Stomach (tissue), 9 donors: ENCODE measurements around the gene SORCS3. TPM values are rescaled to one million over a fixed set of nuclear protein-coding genes. Genes with fewer than 3 reads are reported as not detected.

Source experiments
- DNase-seq, 2 donors: peaks; one replicate each; pipeline versions ENCODE4 v3.0.0 to v3.0.0-alpha.2; 2013 to 2019
- H3K27ac ChIP-seq, 5 donors: fragments of 200-600 bp in 4 of 5; sonication (generic) in 4 of 5; one replicate each; pipeline ENCODE4 v1.5.1; 2013 to 2019; ENCODE audit warnings: mild to moderate bottlenecking in 1 of 5, moderate library complexity in 1 of 5
- H3K27me3 ChIP-seq, 3 donors: fragments of 200-600 bp; sonication (generic); one replicate each; pipeline ENCODE4 v1.5.1; 2017 to 2019; ENCODE audit warnings: mixed run types in 1 of 3
- H3K36me3 ChIP-seq, 4 donors: fragments of 200-600 bp; sonication (generic); 1 replicate in 3 of 4; 2 replicates in 1 of 4; pipeline ENCODE4 v1.5.1; 2016 to 2019
- H3K4me1 ChIP-seq, 4 donors: fragments of 200-600 bp; sonication (generic); one replicate each; pipeline ENCODE4 v1.5.1; 2016 to 2019
- H3K4me3 ChIP-seq, 4 donors: fragments of 200-600 bp; sonication (generic) in 3 of 4; one replicate each; pipeline ENCODE4 v1.5.1; 2016 to 2019; ENCODE audit warnings: mild to moderate bottlenecking in 1 of 4
- H3K9me3 ChIP-seq, 4 donors: fragments of 200-600 bp; sonication (generic); one replicate each; pipeline ENCODE4 v1.5.1; 2016 to 2019
- EP300 ChIP-seq: sonication (generic); formaldehyde crosslinking; IDR thresholded peaks from one replicate; pipeline ENCODE4 v1.6.1; 2017; ENCODE audit warnings: antibody characterized with exemption
- POLR2A ChIP-seq, 4 donors: fragments of 450-650 bp; IDR thresholded peaks; one replicate each; pipeline ENCODE4 v1.6.1; 2016; ENCODE audit warnings: antibody characterized with exemption in 4 of 4, control low read depth in 2 of 4, mild to moderate bottlenecking in 1 of 4, moderate library complexity in 1 of 4
- POLR2AphosphoS5 ChIP-seq, 3 donors: sonication (generic); formaldehyde crosslinking; IDR thresholded peaks; one replicate each; pipeline ENCODE4 v1.6.1; 2016; ENCODE audit warnings: antibody characterized with exemption in 3 of 3
- WGBS, 5 donors: extraction: QIAGEN DNeasy Blood & Tissue Kit in 3 of 5; methylation state at CpG; one replicate each; pipeline versions ENCODE4 v1.1.5 to v1.1.7; 2013 to 2018; 5-methylcytosine and 5-hydroxymethylcytosine counted together
- intact Hi-C: fragments of 100-400 bp; cut with DNase I; formaldehyde crosslinking; loops from one replicate; pipeline ENCODE4 v1.15.1; 2023; ENCODE audit warnings: low total_unique reads
- polyA plus RNA-seq, 3 donors: library from polyadenylated mRNA; stranded (reverse); fragments of 200-250 nt; gene quantifications; one replicate each; pipeline ENCODE4 v1.2.3, GENCODE V29; 2013
- total RNA-seq, 5 donors: library from RNA; depleted of rRNA; stranded (reverse); fragments of >200 nt; gene quantifications; one replicate each; pipeline versions ENCODE4 v1.1.0 to v1.2.3, GENCODE V29; 2014 to 2016
- TF ChIP-seq, protein P1 (sequence below), 7 experiments: fragments of 450-650 bp in 4 of 7; fragments of 200-600 bp in 3 of 7; sonication (generic) in 3 of 7; IDR thresholded peaks; one replicate each; pipeline ENCODE4 v1.5.1; 2016 to 2019; ENCODE audit warnings: antibody characterized with exemption in 7 of 7, control low read depth in 2 of 7, mild to moderate bottlenecking in 1 of 7
- donor health status: healthy with polysubstance abuse.
- donor health status: Bipolar disorder and iron deficiency.
- donor health status: healthy.

SORCS3 gene
- total and polyA plus RNA-seq, 8 donors, result 0.06 to 2.6 (median 0.20) TPM; not detected in 4

DNA sequence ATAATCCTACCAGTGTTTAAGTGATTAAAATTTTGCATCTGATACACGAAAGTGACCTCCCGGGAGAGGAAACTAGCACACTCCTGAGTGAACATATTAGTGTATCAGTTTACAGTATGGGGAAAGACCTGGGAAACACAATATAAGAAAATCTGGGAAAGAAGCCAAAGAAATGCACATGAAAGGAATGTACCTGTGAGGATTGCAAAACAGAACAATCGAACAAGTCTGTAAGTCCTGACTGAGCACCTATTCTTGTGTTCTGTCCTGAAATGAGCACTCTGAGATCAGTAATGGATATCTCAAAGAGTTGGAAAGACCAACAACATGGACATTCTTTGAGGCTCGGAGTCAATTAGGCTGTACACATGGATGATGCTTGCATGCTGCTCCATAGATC lies 554.7 kb downstream of the SORCS3 start:
- DNase-seq, result peak in 1 of 2 donors; percentile 4
- Histone ChIP-seq H3K4me3 (no peak overlapping the region), H3K9me3 (no peaks in the 10 kb centered on the region), H3K4me1 (no peaks in the 10 kb centered on the region), H3K27ac (no peak overlapping the region), H3K27me3 (no peaks in the 10 kb centered on the region), H3K36me3 (no peaks in the 10 kb centered on the region)
- intact Hi-C loops, result no loop called here
- 33 to 63% (median 47%) methylated on average over 4 of the region's 4 CpGs for WGBS, 5 donors
- TF ChIP-seq POLR2A (IDR thresholded peaks at IDR 0.05) (no peak), EP300 (no peak), POLR2AphosphoS5 (IDR thresholded peaks at IDR 0.05) (no peak)
- TF ChIP-seq, protein P1, sequence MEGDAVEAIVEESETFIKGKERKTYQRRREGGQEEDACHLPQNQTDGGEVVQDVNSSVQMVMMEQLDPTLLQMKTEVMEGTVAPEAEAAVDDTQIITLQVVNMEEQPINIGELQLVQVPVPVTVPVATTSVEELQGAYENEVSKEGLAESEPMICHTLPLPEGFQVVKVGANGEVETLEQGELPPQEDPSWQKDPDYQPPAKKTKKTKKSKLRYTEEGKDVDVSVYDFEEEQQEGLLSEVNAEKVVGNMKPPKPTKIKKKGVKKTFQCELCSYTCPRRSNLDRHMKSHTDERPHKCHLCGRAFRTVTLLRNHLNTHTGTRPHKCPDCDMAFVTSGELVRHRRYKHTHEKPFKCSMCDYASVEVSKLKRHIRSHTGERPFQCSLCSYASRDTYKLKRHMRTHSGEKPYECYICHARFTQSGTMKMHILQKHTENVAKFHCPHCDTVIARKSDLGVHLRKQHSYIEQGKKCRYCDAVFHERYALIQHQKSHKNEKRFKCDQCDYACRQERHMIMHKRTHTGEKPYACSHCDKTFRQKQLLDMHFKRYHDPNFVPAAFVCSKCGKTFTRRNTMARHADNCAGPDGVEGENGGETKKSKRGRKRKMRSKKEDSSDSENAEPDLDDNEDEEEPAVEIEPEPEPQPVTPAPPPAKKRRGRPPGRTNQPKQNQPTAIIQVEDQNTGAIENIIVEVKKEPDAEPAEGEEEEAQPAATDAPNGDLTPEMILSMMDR (IDR thresholded peaks at IDR 0.05), result no peak

DNA sequence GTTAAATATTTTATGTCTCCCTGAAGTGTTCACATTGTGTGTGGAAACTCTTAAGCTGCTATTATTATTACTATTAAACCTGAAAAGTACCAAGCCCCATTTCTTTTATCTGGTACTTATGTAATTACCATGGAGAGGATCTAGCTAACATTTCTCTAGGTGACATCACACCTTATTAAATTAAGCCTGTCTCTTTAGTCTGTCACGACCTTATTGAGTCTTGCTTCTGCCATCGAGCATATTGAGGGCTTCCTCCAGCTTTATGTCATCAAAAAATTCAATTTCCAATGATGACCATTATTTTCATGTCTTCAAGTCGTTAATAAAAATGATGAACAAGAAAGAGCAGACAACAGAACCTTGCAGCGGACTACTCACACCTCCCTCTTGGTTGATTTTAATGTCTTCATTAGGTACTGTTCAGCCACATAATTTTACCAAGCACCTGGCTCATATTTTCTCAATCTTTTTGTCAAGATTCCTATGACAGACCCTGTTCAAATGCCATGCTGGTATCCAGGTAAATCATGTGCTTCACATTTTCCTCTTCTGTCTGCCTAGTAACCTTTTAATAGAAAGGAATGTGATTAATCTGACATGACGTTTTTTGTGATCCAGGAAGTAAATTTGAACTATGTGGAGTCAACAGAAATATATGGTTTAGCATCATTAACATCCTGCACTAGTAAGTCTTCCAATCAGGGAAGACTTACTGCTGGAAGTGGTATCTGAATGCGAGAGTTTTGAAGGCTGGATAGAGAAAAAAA lies 556.7 kb downstream of the SORCS3 start:
- H3K27me3 ChIP-seq, result no peaks in the 10 kb centered on the region
- no peaks in the 10 kb centered on the region for H3K36me3 ChIP-seq
- H3K27ac ChIP-seq, result no peak overlapping the region
- intact Hi-C loops, result no loop called here
- H3K4me3 ChIP-seq, result no peak overlapping the region
- no peaks in the 10 kb centered on the region for H3K9me3 ChIP-seq
- DNase-seq, result no peak
- WGBS, 5 donors, result 52 to 65% (median 64%) methylated on average over 6 of the region's 6 CpGs
- no peak for TF ChIP-seq EP300
- no peak for TF ChIP-seq POLR2A (IDR thresholded peaks at IDR 0.05)
- TF ChIP-seq POLR2AphosphoS5 (IDR thresholded peaks at IDR 0.05), result no peak
- TF ChIP-seq, protein P1 (IDR thresholded peaks at IDR 0.05), result no peak
- no peaks in the 10 kb centered on the region for H3K4me1 ChIP-seq

DNA sequence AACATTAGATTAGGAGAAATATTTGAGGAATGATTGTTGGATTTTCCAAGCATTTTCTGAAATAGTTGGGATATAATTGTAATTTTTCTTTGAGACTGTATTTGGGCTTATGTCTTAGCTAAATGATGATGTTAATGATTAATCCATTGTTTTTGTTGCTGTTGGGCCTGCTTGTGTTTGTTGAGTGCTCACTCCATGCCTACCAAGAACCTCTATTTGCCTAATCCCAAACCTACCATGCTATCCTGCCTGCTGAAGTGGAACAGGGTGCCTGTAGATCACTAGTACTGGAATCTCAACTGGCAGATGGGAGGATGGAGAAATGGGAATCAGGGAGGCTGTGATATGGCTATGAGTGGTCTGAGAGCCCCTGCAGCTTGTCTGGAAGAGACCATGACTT lies 565.5 kb downstream of the SORCS3 start:
- H3K9me3 ChIP-seq, result no peaks in the 10 kb centered on the region
- no peaks in the 10 kb centered on the region for H3K27me3 ChIP-seq
- no peaks in the 10 kb centered on the region for H3K36me3 ChIP-seq
- no peaks in the 10 kb centered on the region for H3K4me1 ChIP-seq
- TF ChIP-seq EP300 (no peak), POLR2AphosphoS5 (IDR thresholded peaks at IDR 0.05) (no peak), POLR2A (IDR thresholded peaks at IDR 0.05) (no peak)
- TF ChIP-seq, protein P1 (IDR thresholded peaks at IDR 0.05), result no peak
- H3K4me3 ChIP-seq, result no peak overlapping the region
- intact Hi-C loops, result no loop called here
- H3K27ac ChIP-seq, result no peak overlapping the region
- DNase-seq, result no peak

DNA sequence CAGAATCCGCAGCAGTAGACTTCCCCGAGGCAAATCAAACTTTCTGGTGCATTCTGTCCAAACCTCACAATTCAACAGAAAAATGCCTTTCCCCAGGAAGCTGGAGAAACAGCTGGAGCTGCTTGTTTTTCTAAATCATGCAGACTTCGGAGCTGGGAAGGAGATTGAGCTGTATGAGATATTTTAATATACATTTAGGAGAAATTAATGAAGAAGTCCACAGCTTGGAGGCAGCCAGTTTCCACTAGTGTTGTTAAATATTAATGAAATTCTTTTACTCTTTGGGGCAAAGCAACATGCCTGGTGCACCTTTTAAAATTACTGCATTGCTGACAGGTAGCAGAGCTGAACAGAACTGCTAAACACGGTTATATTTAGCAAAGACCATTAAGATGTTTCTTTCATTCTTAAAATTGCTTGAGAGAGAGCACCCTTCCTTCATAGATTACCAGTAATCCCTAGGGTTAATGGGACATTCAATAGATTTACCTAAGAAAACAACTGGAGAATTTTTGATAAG lies 566.4 kb downstream of the SORCS3 start:
- no peak for DNase-seq
- Histone ChIP-seq H3K27me3 (no peaks in the 10 kb centered on the region), H3K27ac (no peak overlapping the region), H3K4me3 (no peak overlapping the region), H3K9me3 (no peaks in the 10 kb centered on the region), H3K4me1 (no peaks in the 10 kb centered on the region), H3K36me3 (no peaks in the 10 kb centered on the region)
- intact Hi-C loops, result no loop called here
- WGBS, 5 donors, result 18 to 39% (median 29%) methylated on average over 4 of the region's 4 CpGs
- TF ChIP-seq, protein P1 (IDR thresholded peaks at IDR 0.05), result no peak
- no peak for TF ChIP-seq EP300
- TF ChIP-seq POLR2A (IDR thresholded peaks at IDR 0.05), result no peak
- TF ChIP-seq POLR2AphosphoS5 (IDR thresholded peaks at IDR 0.05), result no peak
